ENCODE data around the gene SLC37A1.
"Not testable (repeated sequence)": the region's sequence is repeated elsewhere in the genome, so short reads cannot be mapped to it uniquely, and the experiment has no call there.

The SLC37A1 gene

GRCh38 chr21:42614396-42614795 lies 100.7 kb downstream of the SLC37A1 start:
- H4K20me1 ChIP-seq (ENCODE audit: insufficient read depth, low read length), result peaks cover 15% of the 10 kb centered on the region; the same call in 1 of the 2 replicates
- peak overlapping the region; percentile 31 for H3K27ac ChIP-seq (ENCODE audit: low read length)
- H3K36me3 ChIP-seq (ENCODE audit: insufficient read depth, low read length), result no peaks in the 10 kb centered on the region
- no peak overlapping the region for H3K9ac ChIP-seq (ENCODE audit: low read depth, low read length)
- peak overlapping the region in 1 of 2 experiments; percentile 1; a peak in 2 of 4 replicates for H3K4me3 ChIP-seq (ENCODE audit: low read depth in 1 of 2, low read length in 2 of 2)
- ATAC-seq (ENCODE audit: insufficient read depth, low read depth) (peak; percentile 90), DNase-seq (peak; percentile 80)
- no peaks in the 10 kb centered on the region for H3K79me2 ChIP-seq (ENCODE audit: insufficient read depth, low read length)
- peak overlapping the region; percentile 49 for H3K4me2 ChIP-seq (ENCODE audit: insufficient read depth, low read length)
- H3K4me1 ChIP-seq (ENCODE audit: insufficient read depth, low read length), result peaks cover 24% of the 10 kb centered on the region
- no peak overlapping the region for H2AFZ ChIP-seq (ENCODE audit: low read depth, low read length)
- H3K27me3 ChIP-seq (ENCODE audit: insufficient read depth, low read length, poor library complexity), result peaks cover 13% of the 10 kb centered on the region
- H3K9me3 ChIP-seq (ENCODE audit: insufficient read depth, low read length, severe bottlenecking), result peaks cover 2% of the 10 kb centered on the region
- no peak for TF ChIP-seq EZH2 (IDR thresholded peaks at IDR 0.05; ENCODE audit: borderline replicate concordance, low read depth, low read length, severe bottlenecking)
- no peak for TF ChIP-seq CTCF (IDR thresholded peaks at IDR 0.05; ENCODE audit: borderline replicate concordance, extremely low read depth, low read length, poor library complexity, severe bottlenecking)

DNA sequence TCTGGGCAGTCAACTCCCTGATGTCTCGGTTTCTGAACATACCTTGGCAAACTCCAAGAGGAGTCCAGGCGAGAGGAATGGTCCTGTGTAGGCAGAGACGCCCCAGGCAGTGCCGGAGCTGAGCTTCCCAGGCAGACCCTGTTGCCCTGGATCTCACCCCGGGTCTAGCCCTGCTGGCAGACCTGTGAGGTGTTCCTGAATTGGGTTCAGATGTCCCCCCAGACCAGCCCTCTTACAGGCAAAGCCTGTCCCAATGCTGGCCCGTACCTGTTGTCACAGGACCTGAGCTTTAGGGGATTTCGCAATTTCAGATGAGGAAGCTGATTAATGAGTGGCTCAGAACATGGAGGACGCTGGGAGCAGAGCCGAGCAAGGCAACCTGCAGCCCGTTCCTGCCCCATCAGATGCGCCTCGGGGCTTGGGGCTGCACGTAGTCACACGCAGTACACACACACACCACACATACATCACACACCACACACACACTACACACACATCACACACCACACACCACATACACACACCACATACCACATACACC lies 101.2 kb downstream of the SLC37A1 start:
- H3K27ac ChIP-seq (ENCODE audit: low read length), result peak overlapping the region; percentile 31
- no peaks in the 10 kb centered on the region for H3K79me2 ChIP-seq (ENCODE audit: insufficient read depth, low read length)
- H4K20me1 ChIP-seq (ENCODE audit: insufficient read depth, low read length), result peaks cover 15% of the 10 kb centered on the region; the same call in 1 of the 2 replicates
- H3K9me3 ChIP-seq (ENCODE audit: insufficient read depth, low read length, severe bottlenecking), result peaks cover under 1% of the 10 kb centered on the region
- no peak for TF ChIP-seq CTCF (IDR thresholded peaks at IDR 0.05; ENCODE audit: borderline replicate concordance, extremely low read depth, low read length, poor library complexity, severe bottlenecking)
- TF ChIP-seq EZH2 (IDR thresholded peaks at IDR 0.05; ENCODE audit: borderline replicate concordance, low read depth, low read length, severe bottlenecking), result no peak
- ATAC-seq (ENCODE audit: insufficient read depth, low read depth), result peak; percentile 75
- H3K9ac ChIP-seq (ENCODE audit: low read depth, low read length), result no peak overlapping the region
- H3K4me2 ChIP-seq (ENCODE audit: insufficient read depth, low read length), result peak overlapping the region; percentile 49
- DNase-seq, result peak; percentile 65
- no peaks in the 10 kb centered on the region for H3K36me3 ChIP-seq (ENCODE audit: insufficient read depth, low read length)
- H3K4me1 ChIP-seq (ENCODE audit: insufficient read depth, low read length), result peaks cover 24% of the 10 kb centered on the region
- H2AFZ ChIP-seq (ENCODE audit: low read depth, low read length), result no peak overlapping the region; the same call in 1 of the 2 replicates
- H3K4me3 ChIP-seq (ENCODE audit: low read depth in 1 of 2, low read length in 2 of 2), result peak overlapping the region in 1 of 2 experiments; percentile 36; a peak in 2 of 4 replicates
- H3K27me3 ChIP-seq (ENCODE audit: insufficient read depth, low read length, poor library complexity), result peaks cover 13% of the 10 kb centered on the region

GRCh38 chr21:42615377-42615776 lies 101.7 kb downstream of the SLC37A1 start:
- H3K27me3 ChIP-seq (ENCODE audit: insufficient read depth, low read length, poor library complexity), result peaks cover 13% of the 10 kb centered on the region
- not testable (repeated sequence) for H2AFZ ChIP-seq (ENCODE audit: low read depth, low read length); H3K36me3 ChIP-seq (ENCODE audit: insufficient read depth, low read length); H3K27ac ChIP-seq (ENCODE audit: low read length); H3K9ac ChIP-seq (ENCODE audit: low read depth, low read length); H3K9me3 ChIP-seq (ENCODE audit: insufficient read depth, low read length, severe bottlenecking); H3K79me2 ChIP-seq (ENCODE audit: insufficient read depth, low read length); ATAC-seq (ENCODE audit: insufficient read depth, low read depth); DNase-seq
- H3K4me1 ChIP-seq (ENCODE audit: insufficient read depth, low read length), result peaks cover 24% of the 10 kb centered on the region
- peaks cover 15% of the 10 kb centered on the region; the same call in 1 of the 2 replicates for H4K20me1 ChIP-seq (ENCODE audit: insufficient read depth, low read length)
- H3K4me2 ChIP-seq (ENCODE audit: insufficient read depth, low read length), result peak overlapping the region; percentile 49
- H3K4me3 ChIP-seq (ENCODE audit: low read depth in 1 of 2, low read length in 2 of 2), result peak overlapping the region in 1 of 2 experiments; percentile 36; a peak in 1 of 4 replicates

GRCh38 chr21:42615924-42616323 lies 102.3 kb downstream of the SLC37A1 start:
- no peaks in the 10 kb centered on the region for H3K9me3 ChIP-seq (ENCODE audit: insufficient read depth, low read length, severe bottlenecking)
- H3K9ac ChIP-seq (ENCODE audit: low read depth, low read length), result no peak overlapping the region
- no peak for ATAC-seq (ENCODE audit: insufficient read depth, low read depth)
- H3K4me3 ChIP-seq (ENCODE audit: low read depth in 1 of 2, low read length in 2 of 2), result no peak overlapping the region
- H3K4me2 ChIP-seq (ENCODE audit: insufficient read depth, low read length), result no peak overlapping the region
- peaks cover 15% of the 10 kb centered on the region; the same call in 1 of the 2 replicates for H4K20me1 ChIP-seq (ENCODE audit: insufficient read depth, low read length)
- H3K27me3 ChIP-seq (ENCODE audit: insufficient read depth, low read length, poor library complexity), result peaks cover 13% of the 10 kb centered on the region
- DNase-seq, result no peak
- TF ChIP-seq EZH2 (IDR thresholded peaks at IDR 0.05; ENCODE audit: borderline replicate concordance, low read depth, low read length, severe bottlenecking) (no peak), CTCF (IDR thresholded peaks at IDR 0.05; ENCODE audit: borderline replicate concordance, extremely low read depth, low read length, poor library complexity, severe bottlenecking) (no peak)
- peaks cover 24% of the 10 kb centered on the region for H3K4me1 ChIP-seq (ENCODE audit: insufficient read depth, low read length)
- H2AFZ ChIP-seq (ENCODE audit: low read depth, low read length), result no peak overlapping the region
- no peaks in the 10 kb centered on the region for H3K36me3 ChIP-seq (ENCODE audit: insufficient read depth, low read length)
- no peaks in the 10 kb centered on the region for H3K79me2 ChIP-seq (ENCODE audit: insufficient read depth, low read length)
- H3K27ac ChIP-seq (ENCODE audit: low read length), result no peak overlapping the region
